Effector memory CD8-positive, alpha-beta T cell (primary cell): ENCODE data around the gene TLN1.

Experiments
- ATAC-seq: fragments of 150-1000 bp; cut with Tn5 transposase; replicated peaks from 2 replicates; pipeline ENCODE4 v1.10.0; 2021; ENCODE audit warnings: mild to moderate bottlenecking, moderate library complexity
- DNase-seq, 3 experiments: peaks; one replicate each; pipeline ENCODE4 v3.0.0; 2021
- H3K27ac Mint-ChIP-seq, 2 donors: one replicate each; pipeline ENCODE4 v1.8.0; 2022; ENCODE audit warnings: mild to moderate bottlenecking in 2 of 2, mixed read lengths in 2 of 2, moderate library complexity in 2 of 2
- H3K27me3 Mint-ChIP-seq, 2 donors: one replicate each; pipeline ENCODE4 v1.8.0; 2022; ENCODE audit warnings: mixed read lengths in 2 of 2
- H3K36me3 Mint-ChIP-seq: one replicate; pipeline ENCODE4 v1.8.0; 2022; ENCODE audit warnings: mild to moderate bottlenecking, moderate library complexity, mixed read lengths; ENCODE audit not compliant: insufficient read depth
- H3K4me1 Mint-ChIP-seq, 2 donors: one replicate each; pipeline ENCODE4 v1.8.0; 2022; ENCODE audit warnings: low read depth in 2 of 2, mixed read lengths in 2 of 2
- H3K4me3 Mint-ChIP-seq, 2 donors: one replicate each; pipeline ENCODE4 v1.8.0; 2022; ENCODE audit warnings: mild to moderate bottlenecking in 2 of 2, mixed read lengths in 2 of 2, moderate library complexity in 2 of 2
- H3K9me3 Mint-ChIP-seq, 2 donors: one replicate each; pipeline ENCODE4 v1.8.0; 2022; ENCODE audit warnings: mixed read lengths in 2 of 2

Gene TLN1

DNA sequence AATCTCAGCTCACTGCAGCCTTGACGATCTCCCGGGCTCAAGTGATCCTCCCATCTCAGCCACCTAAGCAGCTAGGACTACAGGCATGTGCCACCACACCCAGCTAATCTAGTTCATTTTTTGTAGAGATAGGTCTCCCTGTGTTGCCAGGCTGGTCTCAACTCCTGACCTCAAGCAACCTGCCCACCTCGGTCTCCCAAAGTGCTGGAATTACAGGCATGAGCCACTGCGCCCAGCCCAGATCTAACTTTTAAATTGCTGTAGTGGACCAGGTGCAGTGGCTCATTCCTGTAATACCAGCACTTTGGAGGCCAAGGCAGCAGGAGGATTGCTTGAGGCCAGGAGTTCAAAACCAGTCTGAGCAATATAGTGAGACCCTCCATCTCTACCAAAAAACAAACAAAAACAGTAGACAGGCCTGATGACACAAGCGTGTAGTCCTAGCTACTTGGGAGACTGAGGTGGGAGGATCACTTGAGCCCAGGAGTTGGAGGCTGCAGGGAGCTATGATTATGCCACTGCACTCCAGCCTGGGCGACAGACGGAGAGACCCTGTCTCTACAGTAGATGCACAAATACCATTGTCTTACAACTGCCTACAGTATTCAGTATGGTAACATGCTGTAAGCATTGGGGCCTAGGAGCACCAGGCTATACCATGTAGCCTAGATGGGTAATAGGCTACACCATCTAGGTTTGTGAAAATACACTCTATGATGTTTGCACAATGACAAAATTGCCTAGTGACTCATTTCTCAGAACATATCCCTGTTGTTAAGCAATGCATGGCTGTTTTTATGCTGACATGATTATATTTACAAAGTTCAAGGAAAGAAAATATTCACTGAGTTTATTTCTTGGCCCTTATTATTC is 79.8 kb downstream of the TLN1 start:
- Mint-ChIP-seq H3K36me3 (peaks cover 23% of the 10 kb centered on the region), H3K9me3 (no peaks in the 10 kb centered on the region), H3K4me1 (peaks cover 48% of the 10 kb centered on the region in 2 donors), H3K27me3 (no peaks in the 10 kb centered on the region), H3K27ac (peak overlapping the region; percentile 41 to 91), H3K4me3 (peak overlapping the region; percentile 91 to 92)
- ATAC-seq (no peak), DNase-seq (no peak)

DNA sequence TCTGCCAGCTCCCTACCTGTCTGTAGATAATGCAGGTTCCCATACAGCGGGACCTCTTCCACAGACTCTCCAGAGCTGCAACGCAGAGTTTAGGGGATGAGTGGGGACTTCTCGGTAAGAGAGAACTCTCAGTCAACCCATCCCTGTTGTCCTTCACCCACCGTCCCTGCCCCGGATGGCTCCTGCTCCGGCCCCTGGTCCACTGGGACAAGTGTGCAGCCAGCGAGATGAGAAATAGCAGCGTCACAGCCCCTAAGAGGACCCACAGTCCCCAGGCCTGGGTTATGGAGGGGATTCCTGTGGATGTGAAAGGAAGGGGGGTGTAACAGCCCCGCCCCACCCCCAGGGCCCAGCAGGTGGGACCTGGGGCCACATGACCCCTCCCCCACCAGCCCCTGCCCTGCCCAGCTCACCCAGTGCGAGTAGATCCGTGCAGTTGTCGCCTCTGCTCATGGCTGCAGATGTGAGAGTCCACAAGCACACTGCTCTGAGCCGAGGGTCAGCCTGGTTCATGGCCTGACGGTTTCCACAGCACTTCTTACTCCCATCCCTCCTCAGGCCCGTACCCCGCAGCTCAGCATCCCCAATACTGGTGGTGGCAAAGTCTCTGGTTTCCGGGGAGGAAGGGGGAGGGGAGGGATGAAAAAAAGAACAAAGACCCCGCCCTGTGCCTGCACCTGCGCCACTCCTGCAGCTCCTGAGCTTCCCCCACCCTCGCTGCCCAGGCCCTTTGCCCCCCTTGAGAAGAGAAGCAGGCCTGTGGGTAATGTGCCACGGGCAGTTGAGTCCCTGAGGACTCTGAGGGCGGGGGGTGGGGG is 81.4 kb downstream of the TLN1 start, which contains the start of gene SIT1:
SIT1 (minus strand) TSS at position 591 of the 818 bp plus-strand sequence; CDS start at position 513, 78 bp downstream.
- DNase-seq = no peak
- no peak for ATAC-seq
- peak within 1 kb of the TSS; percentile 91 to 96 for H3K27ac Mint-ChIP-seq
- H3K9me3 Mint-ChIP-seq = no peaks in the 10 kb centered on the region
- peaks cover 28% of the 10 kb centered on the region for H3K36me3 Mint-ChIP-seq
- no peaks in the 10 kb centered on the region for H3K27me3 Mint-ChIP-seq
- peaks cover 43 to 44% of the 10 kb centered on the region in 2 donors for H3K4me1 Mint-ChIP-seq
- H3K4me3 Mint-ChIP-seq = peak within 1 kb of the TSS; percentile 91 to 92

DNA sequence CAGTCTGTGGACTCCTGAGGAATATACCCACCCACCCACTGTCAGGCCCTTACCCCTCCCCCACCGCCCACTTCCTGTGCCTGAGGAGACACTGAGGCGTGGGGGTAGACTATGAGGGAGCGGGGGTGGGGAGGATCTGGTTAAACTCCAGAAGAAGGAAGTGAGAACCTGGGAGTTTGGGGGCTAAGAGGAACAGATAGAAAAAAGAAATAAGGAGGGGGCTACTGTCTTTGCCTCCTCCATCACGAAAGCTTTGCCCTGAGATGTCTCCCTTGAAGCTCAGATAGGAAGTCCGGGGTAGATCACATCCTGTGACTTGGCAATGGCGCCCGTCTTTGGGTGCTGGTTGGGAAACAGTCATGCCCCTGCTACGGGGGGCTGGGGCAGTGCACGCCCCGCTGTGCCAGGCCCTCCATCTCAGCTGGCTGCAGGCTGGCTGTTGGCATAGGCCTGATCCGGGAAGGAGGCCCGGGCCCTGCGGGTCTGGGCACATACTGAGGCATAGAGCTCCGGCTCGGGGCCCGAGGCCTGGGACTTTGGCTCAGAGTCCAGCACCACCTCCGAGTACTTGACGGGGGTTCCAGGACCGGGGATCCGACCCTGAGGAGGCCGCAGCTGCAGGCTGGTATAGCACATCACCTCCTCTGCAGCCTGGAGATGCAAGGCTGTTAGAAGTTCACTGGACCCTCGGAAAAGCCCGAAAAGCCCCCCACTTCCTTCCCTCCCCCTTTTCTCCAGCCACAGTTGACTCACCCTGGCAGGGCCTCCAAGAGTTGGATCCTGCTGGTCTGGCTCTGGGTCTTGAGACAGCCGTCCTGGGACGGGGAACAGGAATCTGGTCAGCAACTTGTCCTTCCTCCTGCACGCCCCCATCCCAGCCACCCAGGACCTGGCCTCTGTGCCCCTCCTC is 82.3 kb downstream of the TLN1 start:
- no peak for DNase-seq
- H3K27me3 Mint-ChIP-seq = no peaks in the 10 kb centered on the region
- ATAC-seq = peak; percentile 6
- H3K4me1 Mint-ChIP-seq = peaks cover 41 to 44% of the 10 kb centered on the region in 2 donors
- H3K4me3 Mint-ChIP-seq = peak overlapping the region; percentile 91 to 92
- peak overlapping the region; percentile 91 to 96 for H3K27ac Mint-ChIP-seq
- peaks cover 29% of the 10 kb centered on the region for H3K36me3 Mint-ChIP-seq
- H3K9me3 Mint-ChIP-seq = no peaks in the 10 kb centered on the region
